Fibroblast of skin of left quadriceps (primary cell): ENCODE measurements around the gene OPCML.

Source experiments
- DNase-seq, 2 experiments: peaks; one replicate each; pipeline ENCODE4 v3.0.0-alpha.2; 2013; ENCODE audit warnings: low read depth in 2 of 2

Gene OPCML

GRCh38 chr11:132448334-132448995 is 1083.8 kb downstream of the OPCML start:
- DNase-seq, result peak; percentile 88 to 90

- DNase-seq, result no peak
Measured at GRCh38 chr11:132447761-132448160, 1084.5 kb downstream of the OPCML start.

DNA sequence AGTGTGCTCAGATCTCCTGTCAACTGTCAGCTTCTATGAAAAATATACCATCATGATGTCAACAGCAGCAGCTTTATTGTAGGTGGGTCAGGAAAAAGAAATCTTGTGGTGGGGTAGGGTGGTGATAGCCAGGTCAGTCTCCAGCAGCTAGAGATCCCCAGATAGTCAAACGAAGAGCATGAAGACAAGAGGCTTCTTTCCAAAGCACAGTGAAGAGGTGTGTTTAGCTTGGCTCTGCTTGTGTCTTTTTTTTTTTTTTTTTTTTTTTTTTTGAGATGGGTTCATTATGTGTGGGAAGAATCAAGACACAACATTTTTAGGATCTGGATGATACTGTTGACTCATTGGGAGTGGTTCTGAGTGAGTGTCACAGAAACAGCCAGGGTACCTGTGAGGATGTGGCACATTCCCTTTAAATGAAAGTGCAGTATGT is 1086.4 kb downstream of the OPCML start:
- peak in 1 of 2 experiments; percentile 36 for DNase-seq

GRCh38 chr11:132444911-132445310 is 1087.4 kb downstream of the OPCML start:
- no peak for DNase-seq

GRCh38 chr11:132439711-132440255 is 1092.5 kb downstream of the OPCML start:
- DNase-seq, result peak in 1 of 2 experiments; percentile 15

- DNase-seq, result no peak
Measured at GRCh38 chr11:132438418-132438817, 1093.9 kb downstream of the OPCML start.

GRCh38 chr11:132430429-132431062 is 1101.8 kb downstream of the OPCML start:
- peak in 1 of 2 experiments; percentile 18 for DNase-seq

DNA sequence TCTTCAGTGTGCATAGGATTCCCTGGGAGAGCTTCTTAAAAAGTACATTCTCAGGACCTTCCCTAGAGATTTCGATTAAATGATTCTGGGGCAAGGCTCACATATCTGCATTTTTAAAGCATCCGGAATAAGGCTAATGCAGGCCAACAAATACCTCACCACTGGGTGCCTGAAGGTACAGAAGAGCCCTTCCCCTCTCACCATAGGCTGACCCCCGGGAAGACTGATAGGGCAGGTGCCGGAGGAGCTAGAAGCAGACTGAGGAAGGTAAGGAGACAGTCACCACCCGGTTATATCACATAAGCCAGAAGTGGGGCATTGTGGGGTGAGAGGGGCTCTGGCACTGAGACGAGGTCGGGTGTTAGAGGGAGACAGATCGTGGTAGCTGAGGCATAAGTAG is 1102.6 kb downstream of the OPCML start:
- no peak for DNase-seq

- DNase-seq, result peak; percentile 78 to 82
Measured at GRCh38 chr11:132427611-132428010, 1104.7 kb downstream of the OPCML start.

DNA sequence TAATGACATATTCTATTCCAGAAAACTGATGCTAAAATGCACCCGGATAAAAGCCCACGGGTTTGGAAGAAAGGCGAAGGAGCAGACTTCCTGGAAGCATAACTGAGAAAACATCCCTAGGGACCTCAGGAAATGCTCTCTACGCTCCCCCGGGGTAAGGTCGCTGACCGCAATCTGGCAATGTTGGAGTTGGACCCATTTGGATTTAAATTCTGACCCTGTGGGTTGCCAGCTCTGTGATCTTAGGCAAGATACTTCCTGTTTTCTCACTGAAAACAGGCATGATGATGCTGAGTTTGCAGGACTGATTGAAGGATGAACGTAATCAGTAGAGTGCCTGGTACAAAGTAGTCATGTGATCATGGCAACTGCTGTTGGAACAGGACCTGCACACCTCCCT is 1107.9 kb downstream of the OPCML start:
- DNase-seq, result no peak

GRCh38 chr11:132423266-132423665 is 1109.0 kb downstream of the OPCML start:
- no peak for DNase-seq

GRCh38 chr11:132422722-132423121 is 1109.6 kb downstream of the OPCML start:
- no peak for DNase-seq

DNA sequence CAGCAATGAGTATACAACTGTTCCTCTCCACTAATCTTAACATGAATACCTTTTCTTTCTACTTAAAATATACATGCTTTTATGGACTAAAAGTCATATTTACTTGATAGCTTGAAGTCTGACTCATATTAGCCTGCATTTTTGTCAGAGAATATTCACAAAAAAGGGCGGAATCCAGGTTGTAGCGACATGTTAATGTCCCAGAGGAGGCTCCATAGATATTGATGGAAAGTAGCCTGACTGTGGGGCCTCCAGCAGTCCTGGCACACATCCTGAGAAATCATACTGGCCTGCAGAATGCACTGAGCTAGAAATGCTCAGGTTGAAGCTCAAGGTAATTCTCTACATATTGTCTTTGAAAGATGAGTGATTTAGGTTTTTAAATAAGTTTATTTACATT is 1110.7 kb downstream of the OPCML start:
- DNase-seq, result no peak

GRCh38 chr11:132414451-132414850 is 1117.8 kb downstream of the OPCML start:
- DNase-seq, result no peak

- DNase-seq, result no peak
Measured at GRCh38 chr11:132410383-132410782, 1121.9 kb downstream of the OPCML start.

- DNase-seq, result peak in 1 of 2 experiments; percentile 36
Measured at GRCh38 chr11:132409573-132410355, 1122.5 kb downstream of the OPCML start.

DNA sequence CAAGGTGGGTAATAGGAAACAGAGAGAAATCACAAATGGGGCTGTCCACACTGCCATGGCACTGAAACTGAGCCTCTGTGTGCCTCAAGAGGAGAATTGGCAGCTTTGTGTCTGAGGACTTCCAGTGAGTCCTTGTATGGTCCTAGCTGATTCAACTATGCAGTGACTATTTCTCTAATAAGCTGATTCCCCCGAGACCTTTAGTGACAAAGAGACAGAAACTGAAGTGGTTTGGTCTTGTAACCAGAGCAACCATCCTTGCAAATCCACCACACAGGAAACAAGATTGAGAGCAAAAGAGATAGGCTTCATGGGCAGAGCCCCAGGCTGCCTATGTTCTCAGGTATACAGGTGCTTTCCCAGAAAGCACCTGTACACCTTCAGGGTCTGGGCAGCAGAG is 1123.4 kb downstream of the OPCML start:
- no peak for DNase-seq

- no peak for DNase-seq
Measured at GRCh38 chr11:132405728-132406127, 1126.6 kb downstream of the OPCML start.

DNA sequence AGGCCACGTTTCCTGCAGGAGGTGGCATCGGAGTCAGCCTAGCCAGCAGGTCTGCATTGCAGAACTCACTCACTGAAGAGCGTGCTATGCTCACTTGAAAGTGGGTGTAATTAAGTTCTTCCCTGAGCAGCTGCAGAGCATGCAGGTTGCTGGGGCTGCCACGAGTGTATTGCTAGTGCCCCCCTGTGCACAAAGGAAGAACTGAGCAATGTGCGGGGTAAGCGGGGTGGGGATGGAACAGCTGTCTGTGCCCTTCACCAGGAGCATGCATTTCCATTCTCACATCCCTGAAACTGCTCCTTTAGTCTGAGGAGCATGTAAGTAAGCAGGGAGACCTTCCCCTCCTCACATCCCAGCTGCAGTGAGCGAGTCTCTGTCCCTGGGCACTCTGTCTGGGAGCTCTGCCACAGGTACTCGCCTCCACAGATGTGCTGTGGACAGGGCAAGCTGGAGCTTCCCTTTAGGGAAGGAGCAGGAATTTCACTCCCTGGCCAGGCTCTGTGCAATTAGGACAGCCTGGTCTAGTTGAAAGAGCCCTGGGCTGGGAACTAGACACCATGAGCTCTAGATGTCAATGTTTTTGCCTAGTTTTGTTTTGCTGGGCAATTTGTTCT is 1130.1 kb downstream of the OPCML start:
- DNase-seq, result peak; percentile 29 to 40

DNA sequence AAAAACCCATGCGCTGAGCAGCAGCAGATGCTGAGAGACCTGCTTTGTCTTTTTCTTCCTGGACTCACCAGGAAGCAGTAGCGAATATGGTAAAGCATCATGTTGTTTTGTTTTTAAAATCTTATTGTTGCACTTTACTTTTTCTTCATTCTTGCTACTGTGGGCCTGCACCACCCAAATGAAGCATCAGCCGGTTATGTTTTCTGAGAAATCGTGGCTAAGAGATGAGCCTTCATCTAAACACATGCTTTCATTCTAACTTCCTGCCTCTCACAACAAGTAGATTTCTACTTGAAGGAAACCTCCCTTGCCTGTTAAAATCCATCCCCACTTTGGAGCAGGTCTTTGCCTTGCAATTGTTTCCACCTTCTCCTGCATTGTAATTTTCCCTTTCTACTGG is 1136.0 kb downstream of the OPCML start:
- no peak for DNase-seq

- no peak for DNase-seq
Measured at GRCh38 chr11:132395434-132395833, 1136.9 kb downstream of the OPCML start.

DNA sequence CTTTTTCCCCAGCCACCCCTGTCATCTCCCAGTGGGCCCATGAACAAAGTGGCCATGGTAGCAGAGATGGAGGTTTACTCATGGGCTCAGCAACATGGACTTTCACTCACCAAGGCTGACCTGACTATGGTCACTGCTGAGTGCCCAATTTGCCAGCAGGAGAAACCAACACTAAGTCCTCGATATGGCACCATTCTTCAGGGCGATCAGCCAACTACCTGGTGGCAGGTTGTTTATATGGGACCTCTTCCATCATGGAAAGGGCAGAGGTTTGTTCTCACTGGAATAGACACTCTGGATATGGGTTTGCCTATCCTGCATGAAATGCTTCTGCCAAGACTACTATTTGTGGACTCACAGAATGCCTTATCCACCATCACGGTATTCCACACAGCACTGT is 1152.8 kb downstream of the OPCML start:
- DNase-seq, result no peak
